HepG2 (cell line): ENCODE measurements around the gene TK1. TPM values are rescaled to one million over a fixed set of nuclear protein-coding genes. Genes with fewer than 3 reads are reported as not detected.

Experiments
- ARID4A ChIP-seq: sonication (generic); formaldehyde crosslinking; IDR thresholded peaks from 2 replicates; pipeline ENCODE4 v1.5.0; 2020; ENCODE audit warnings: mild to moderate bottlenecking, missing genetic modification reagents, borderline replicate concordance
- ARNT2 ChIP-seq: sonication (generic); formaldehyde crosslinking; IDR thresholded peaks from 2 replicates; pipeline ENCODE4 v1.8.0; 2022; ENCODE audit warnings: mild to moderate bottlenecking, low read depth, missing genetic modification reagents, moderate library complexity
- BCL6 ChIP-seq: IDR thresholded peaks from 2 replicates; pipeline ENCODE4 v1.6.1; 2016; ENCODE audit warnings: missing genetic modification reagents, missing compliant biosample characterization
- CCAR2 ChIP-seq: fragments of 200-400 bp; formaldehyde crosslinking; optimal IDR thresholded peaks from 2 replicates; pipeline ENCODE3; 2018; ENCODE audit warnings: low read depth, mild to moderate bottlenecking, low read length, moderate library complexity
- FOXP1 ChIP-seq, 2 experiments: fragments of 450-650 bp in 1 of 2; IDR thresholded peaks; 2 replicates each; pipeline ENCODE4 v1.6.1; 2017 to 2018; ENCODE audit warnings: antibody characterized with exemption in 1 of 2
- MAZ ChIP-seq, 2 experiments: sonication (generic) in 1 of 2; formaldehyde crosslinking in 1 of 2; IDR thresholded peaks; 2 replicates each; pipeline versions ENCODE4 v1.5.0 to v1.6.1; 2012 to 2020; ENCODE audit warnings: low read depth in 2 of 2, mild to moderate bottlenecking in 2 of 2, borderline replicate concordance in 1 of 2, improper control_type of control experiment in 1 of 2, low read length in 1 of 2, missing genetic modification reagents in 1 of 2, moderate library complexity in 1 of 2
- SMAD1 ChIP-seq: sonication (generic); formaldehyde crosslinking; IDR thresholded peaks from 2 replicates; pipeline ENCODE4 v1.4.0; 2020; ENCODE audit warnings: missing genetic modification reagents, low read depth, mild to moderate bottlenecking, borderline replicate concordance
- SP2 ChIP-seq: sonication (generic); formaldehyde crosslinking; IDR thresholded peaks from 2 replicates; pipeline ENCODE4 v1.5.1; 2020; ENCODE audit warnings: mild to moderate bottlenecking, missing genetic modification reagents
- SPEN ChIP-seq: sonication (generic); formaldehyde crosslinking; IDR thresholded peaks from 2 replicates; pipeline ENCODE4 v1.5.1; 2020; ENCODE audit warnings: low read depth, mild to moderate bottlenecking, missing genetic modification reagents
- TERF1 ChIP-seq: sonication (generic); formaldehyde crosslinking; IDR thresholded peaks from 2 replicates; pipeline ENCODE4 v1.8.0; 2022; ENCODE audit warnings: mild to moderate bottlenecking, missing genetic modification reagents, moderate library complexity
- ZBTB38 ChIP-seq: sonication (generic); formaldehyde crosslinking; IDR thresholded peaks from 2 replicates; pipeline ENCODE4 v1.5.1; 2020; ENCODE audit warnings: mild to moderate bottlenecking, missing genetic modification reagents
- ZNF724P ChIP-seq: sonication (generic); formaldehyde crosslinking; IDR thresholded peaks from 2 replicates; pipeline ENCODE4 v1.8.0; 2022; ENCODE audit warnings: missing genetic modification reagents, borderline replicate concordance
- polyA plus RNA-seq, 8 experiments: library from polyadenylated mRNA; depleted of rRNA in 3 of 8; stranded (reverse) in 7 of 8; unstranded in 1 of 8; fragments of >200 nt; fragmentation: Illumina TruSeq in 4 of 8; extraction: Trizol in 4 of 8; gene quantifications; 2 replicates each; pipeline versions ENCODE4 v1.2.1 to v1.2.3, GENCODE V29; 2011 to 2016; ENCODE audit warnings: low read depth in 4 of 8, missing spikeins in 1 of 8, mixed read lengths in 1 of 8; ENCODE audit not compliant: insufficient read depth in 1 of 8
- total RNA-seq, 5 experiments: library from RNA; depleted of rRNA; stranded (reverse); fragments of >200 nt; fragmentation: Illumina TruSeq; extraction: Trizol; gene quantifications; 2 replicates each; pipeline ENCODE4 v1.2.3, GENCODE V29; 2016; ENCODE audit warnings: low read depth in 1 of 5
- TF ChIP-seq, protein P1 (sequence below): sonication (generic); formaldehyde crosslinking; IDR thresholded peaks from 2 replicates; pipeline ENCODE4 v1.5.0; 2020; ENCODE audit warnings: missing genetic modification reagents
- TF ChIP-seq, protein P2 (sequence below): sonication (generic); formaldehyde crosslinking; IDR thresholded peaks from 2 replicates; pipeline ENCODE4 v1.8.0; 2022; ENCODE audit warnings: missing genetic modification reagents, mild to moderate bottlenecking, borderline replicate concordance
- TF ChIP-seq, protein P3 (sequence below): sonication (generic); formaldehyde crosslinking; IDR thresholded peaks from 2 replicates; pipeline ENCODE4 v1.9.0; 2021; ENCODE audit warnings: missing genetic modification reagents, borderline replicate concordance

Gene TK1
- total and polyA plus RNA-seq, 2 of the 13 experiments (the other 11 are each of a cell fraction or from before 2014, with no cell fraction given): 45.0 to 96.0 TPM

DNA sequence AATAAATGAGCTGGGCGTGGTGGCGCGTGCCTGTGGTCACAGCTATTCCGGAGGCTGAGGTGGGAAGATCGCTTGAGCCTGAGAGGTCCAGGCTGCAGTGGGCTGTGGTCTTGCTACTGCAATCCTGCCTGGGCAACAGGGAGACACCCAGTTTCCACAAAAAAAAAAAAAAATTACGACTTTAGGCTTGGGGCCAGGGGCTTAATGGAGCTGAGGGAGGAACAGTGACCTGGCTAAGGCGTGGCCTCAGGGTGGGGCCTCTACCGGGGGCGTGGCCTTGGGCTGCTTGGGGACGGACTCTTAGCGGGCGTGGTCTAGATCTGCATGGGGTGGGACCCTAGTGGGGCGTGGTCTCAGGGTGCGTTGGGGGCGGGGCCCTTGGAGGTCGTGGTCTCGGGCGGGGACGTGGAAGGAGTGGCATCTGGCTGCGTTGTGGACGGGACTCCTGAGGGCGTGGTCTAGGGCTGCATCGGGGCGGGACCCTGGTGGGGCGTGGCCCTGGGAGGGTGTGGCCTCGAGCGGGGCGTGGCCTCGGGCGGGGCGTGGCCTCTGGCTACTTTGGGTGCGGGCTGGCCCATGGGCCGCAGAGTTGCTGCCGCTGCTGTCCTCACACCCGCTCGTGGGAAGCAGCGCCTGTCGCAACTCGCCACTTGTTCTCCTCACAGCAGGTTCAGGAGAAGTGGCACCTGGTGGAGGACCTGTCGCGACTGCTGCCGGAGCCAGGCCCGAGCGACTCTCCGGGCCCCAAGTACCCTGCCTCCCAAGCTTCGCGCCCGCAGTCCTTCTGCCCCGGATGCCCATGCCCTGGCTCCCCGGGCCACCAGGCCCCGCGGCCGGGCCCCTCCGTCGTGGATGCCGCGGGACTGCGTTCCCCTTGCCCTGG, 46.4 kb downstream of the TK1 start (continued):
- TF ChIP-seq TERF1 (CRISPR knock-in tag) (no peak), BCL6 (0 out of 2 replicates have a peak, but pooled peaks have one; percentile 6), MAZ (IDR thresholded peaks at IDR 0.05; ENCODE audit: borderline replicate concordance, low read depth, low read length) (0 out of 2 replicates have a peak, but pooled peaks have one; percentile 46), MAZ (CRISPR knock-in tag; IDR thresholded peaks at IDR 0.05; ENCODE audit: low read depth) (no peak), ZBTB38 (peak; percentile 91), ARNT2 (CRISPR knock-in tag) (peak; percentile 62; the same call in 1 of the 2 replicates), FOXP1 (IDR thresholded peaks at IDR 0.05) (no peak), FOXP1 (CRISPR knock-in tag; IDR thresholded peaks at IDR 0.05) (0 out of 2 replicates have a peak, but pooled peaks have one; percentile 14), SP2 (CRISPR knock-in tag) (0 out of 2 replicates have a peak, but pooled peaks have one; percentile 41), ZNF724P (peak; percentile 91), SMAD1 (CRISPR knock-in tag) (peak; percentile 83; the same call in 1 of the 2 replicates), ARID4A (CRISPR knock-in tag) (peak; percentile 22; the same call in 1 of the 2 replicates), SPEN (CRISPR knock-in tag) (peak; percentile 61; the same call in 1 of the 2 replicates), CCAR2 (peak; percentile 46)
- TF ChIP-seq, protein P1, sequence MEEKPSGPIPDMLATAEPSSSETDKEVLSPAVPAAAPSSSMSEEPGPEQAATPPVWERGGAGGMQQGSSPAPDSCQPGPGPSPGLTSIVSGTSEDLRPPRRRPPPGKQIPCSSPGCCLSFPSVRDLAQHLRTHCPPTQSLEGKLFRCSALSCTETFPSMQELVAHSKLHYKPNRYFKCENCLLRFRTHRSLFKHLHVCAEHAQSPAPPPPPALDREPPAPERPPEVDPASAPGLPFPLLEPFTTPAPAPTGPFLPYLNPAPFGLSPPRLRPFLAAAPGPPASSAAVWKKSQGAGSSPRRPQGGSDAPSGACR (CRISPR knock-in tag): peak; percentile 79; the same call in 1 of the 2 replicates
- TF ChIP-seq, protein P2, sequence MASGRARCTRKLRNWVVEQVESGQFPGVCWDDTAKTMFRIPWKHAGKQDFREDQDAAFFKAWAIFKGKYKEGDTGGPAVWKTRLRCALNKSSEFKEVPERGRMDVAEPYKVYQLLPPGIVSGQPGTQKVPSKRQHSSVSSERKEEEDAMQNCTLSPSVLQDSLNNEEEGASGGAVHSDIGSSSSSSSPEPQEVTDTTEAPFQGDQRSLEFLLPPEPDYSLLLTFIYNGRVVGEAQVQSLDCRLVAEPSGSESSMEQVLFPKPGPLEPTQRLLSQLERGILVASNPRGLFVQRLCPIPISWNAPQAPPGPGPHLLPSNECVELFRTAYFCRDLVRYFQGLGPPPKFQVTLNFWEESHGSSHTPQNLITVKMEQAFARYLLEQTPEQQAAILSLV (CRISPR knock-in tag): no peak; the same call in 1 of the 2 replicates
- TF ChIP-seq, protein P3, sequence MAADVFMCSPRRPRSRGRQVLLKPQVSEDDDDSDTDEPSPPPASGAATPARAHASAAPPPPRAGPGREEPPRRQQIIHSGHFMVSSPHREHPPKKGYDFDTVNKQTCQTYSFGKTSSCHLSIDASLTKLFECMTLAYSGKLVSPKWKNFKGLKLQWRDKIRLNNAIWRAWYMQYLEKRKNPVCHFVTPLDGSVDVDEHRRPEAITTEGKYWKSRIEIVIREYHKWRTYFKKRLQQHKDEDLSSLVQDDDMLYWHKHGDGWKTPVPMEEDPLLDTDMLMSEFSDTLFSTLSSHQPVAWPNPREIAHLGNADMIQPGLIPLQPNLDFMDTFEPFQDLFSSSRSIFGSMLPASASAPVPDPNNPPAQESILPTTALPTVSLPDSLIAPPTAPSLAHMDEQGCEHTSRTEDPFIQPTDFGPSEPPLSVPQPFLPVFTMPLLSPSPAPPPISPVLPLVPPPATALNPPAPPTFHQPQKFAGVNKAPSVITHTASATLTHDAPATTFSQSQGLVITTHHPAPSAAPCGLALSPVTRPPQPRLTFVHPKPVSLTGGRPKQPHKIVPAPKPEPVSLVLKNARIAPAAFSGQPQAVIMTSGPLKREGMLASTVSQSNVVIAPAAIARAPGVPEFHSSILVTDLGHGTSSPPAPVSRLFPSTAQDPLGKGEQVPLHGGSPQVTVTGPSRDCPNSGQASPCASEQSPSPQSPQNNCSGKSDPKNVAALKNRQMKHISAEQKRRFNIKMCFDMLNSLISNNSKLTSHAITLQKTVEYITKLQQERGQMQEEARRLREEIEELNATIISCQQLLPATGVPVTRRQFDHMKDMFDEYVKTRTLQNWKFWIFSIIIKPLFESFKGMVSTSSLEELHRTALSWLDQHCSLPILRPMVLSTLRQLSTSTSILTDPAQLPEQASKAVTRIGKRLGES: no peak
